GM10266 (cell line): ENCODE results near the gene CMYA5.

Experiments
- DNase-seq: peaks from one replicate; pipeline ENCODE4 v3.0.0; 2012; ENCODE audit errors: extremely low spot score
- TF ChIP-seq, protein P1 (sequence below): IDR thresholded peaks from 2 replicates; pipeline ENCODE4 v1.5.1; 2012; ENCODE audit warnings: mild to moderate bottlenecking, low read depth; ENCODE audit not compliant: control insufficient read depth, insufficient read depth; ENCODE audit errors: missing control alignments

CMYA5 gene

DNA sequence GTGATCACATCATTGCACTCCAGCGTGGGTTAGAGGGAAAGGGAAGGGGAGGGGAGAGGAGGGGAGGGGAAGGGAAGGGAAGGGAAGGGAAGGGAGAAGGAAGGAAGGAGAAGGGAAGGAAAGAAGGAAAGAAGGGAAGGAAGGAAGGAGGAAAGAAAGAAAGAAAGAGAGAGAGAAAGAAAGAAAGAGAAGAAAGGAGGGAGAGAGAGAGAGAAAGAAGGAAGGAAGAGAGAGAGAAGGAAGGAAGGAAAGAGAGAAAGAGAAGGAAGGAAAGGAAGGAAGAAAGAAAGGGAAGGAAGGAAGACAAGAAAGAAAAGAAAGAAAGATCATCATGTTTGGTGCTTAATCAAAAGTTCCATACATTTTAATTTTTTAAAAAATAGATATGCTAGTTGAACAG, 136.2 kb downstream of the CMYA5 start:
- DNase-seq = no peak
- TF ChIP-seq, protein P1, sequence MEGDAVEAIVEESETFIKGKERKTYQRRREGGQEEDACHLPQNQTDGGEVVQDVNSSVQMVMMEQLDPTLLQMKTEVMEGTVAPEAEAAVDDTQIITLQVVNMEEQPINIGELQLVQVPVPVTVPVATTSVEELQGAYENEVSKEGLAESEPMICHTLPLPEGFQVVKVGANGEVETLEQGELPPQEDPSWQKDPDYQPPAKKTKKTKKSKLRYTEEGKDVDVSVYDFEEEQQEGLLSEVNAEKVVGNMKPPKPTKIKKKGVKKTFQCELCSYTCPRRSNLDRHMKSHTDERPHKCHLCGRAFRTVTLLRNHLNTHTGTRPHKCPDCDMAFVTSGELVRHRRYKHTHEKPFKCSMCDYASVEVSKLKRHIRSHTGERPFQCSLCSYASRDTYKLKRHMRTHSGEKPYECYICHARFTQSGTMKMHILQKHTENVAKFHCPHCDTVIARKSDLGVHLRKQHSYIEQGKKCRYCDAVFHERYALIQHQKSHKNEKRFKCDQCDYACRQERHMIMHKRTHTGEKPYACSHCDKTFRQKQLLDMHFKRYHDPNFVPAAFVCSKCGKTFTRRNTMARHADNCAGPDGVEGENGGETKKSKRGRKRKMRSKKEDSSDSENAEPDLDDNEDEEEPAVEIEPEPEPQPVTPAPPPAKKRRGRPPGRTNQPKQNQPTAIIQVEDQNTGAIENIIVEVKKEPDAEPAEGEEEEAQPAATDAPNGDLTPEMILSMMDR = no peak

GRCh38 chr5:79827159-79827629, 137.6 kb downstream of the CMYA5 start:
- TF ChIP-seq, protein P1 = no peak
- DNase-seq = no peak

DNA sequence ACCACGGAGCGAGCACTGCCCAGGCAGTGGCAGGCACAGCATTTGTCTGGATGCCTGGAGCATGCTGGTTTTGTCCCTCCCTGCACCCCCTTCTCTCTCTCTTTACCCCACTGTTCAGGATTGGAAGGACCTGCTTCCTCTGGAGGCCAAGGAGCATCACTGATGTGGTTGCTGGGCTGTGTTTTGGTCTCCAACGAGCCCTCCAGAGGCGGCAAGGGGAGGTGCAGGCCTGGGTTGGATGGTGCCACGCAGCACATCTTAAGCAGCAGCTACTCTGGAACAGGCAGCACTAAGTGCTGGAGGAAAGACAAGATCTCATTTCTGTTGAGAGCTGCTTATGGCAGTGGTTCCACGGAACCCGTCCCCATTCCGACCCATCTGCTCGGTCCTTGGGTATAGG, 139.6 kb downstream of the CMYA5 start:
- TF ChIP-seq, protein P1 = peak; percentile 12
- no peak for DNase-seq

GRCh38 chr5:79831381-79832309, 142.0 kb downstream of the CMYA5 start:
- DNase-seq = no peak
- TF ChIP-seq, protein P1 = no peak

- TF ChIP-seq, protein P1 = no peak
Measured at GRCh38 chr5:79832911-79833310, 143.3 kb downstream of the CMYA5 start.

DNA sequence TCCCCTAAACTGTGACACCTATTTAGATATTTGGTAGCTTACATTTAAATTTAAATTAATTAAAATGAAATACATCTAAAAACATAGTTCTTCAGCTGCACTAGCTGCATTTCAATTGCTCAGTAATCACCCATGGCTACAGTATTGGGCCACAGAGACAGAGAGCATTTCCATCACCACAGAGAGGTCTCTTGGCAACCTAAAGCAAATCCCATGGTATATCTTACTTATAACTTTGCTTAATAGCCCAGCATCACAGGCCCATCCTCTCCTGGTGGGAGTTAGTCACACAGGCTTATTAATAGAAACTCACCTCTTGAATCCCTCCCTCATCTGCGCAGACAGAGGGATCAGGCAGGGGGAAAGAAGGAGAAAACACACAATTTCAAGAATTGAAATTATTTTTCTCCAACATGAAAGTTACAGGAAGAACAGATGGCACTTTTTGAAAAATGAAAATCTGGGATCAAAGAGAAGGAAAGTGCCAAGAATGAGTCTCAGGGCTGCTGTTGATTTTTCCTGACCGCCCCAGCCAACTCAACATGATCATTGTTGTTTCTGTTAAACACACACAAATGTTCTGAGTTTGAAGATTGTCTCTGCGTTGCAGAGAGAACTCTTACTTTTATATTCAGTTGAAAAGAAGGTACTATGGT, 144.6 kb downstream of the CMYA5 start:
- DNase-seq = no peak

More at GRCh38 chr5:79832911-79833310, 143.3 kb downstream of the CMYA5 start:
- DNase-seq = no peak

More for the DNA sequence above, 144.6 kb downstream of the CMYA5 start:
- TF ChIP-seq, protein P1 = no peak
